Measurements from ENCODE around the gene ABHD11. TPM values are rescaled to one million over a fixed set of nuclear protein-coding genes. Genes with fewer than 3 reads are reported as not detected.

ABHD11 gene
- total RNA-seq, 2 experiments from 2014 or later = 8.5 to 11.5 TPM

DNA sequence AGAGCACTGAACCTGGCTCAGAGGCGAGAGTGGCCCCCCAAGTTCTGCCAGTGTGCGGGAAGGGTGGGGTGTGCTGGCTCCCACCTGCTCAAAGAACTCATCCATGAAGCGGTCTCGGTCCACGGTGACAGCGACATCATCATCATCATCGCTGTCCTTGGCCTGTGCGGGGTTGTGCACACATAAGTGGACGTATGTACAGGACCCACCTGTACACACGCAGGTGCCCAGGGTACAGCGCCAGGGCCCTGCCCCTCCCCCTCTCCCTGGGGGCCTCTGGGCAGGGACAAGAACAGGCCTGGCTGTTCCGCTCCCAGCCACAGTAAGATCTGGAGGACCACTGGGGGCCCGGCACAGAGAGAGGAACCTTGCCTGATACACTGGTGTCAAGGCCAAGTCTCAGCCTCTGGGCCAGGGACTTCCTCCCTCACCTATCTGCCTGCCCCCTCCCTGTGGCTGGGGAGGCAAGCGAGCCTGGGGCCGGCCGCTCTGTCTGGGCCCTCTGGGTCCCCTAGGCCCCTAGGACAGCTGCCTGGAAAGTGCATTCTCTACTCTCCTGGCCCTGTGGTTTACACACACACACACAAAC, 29.5 kb downstream of the ABHD11 start:
- H3K27me3 ChIP-seq (ENCODE audit: control insufficient read depth in 1 of 2, insufficient read depth in 2 of 2, low read length in 2 of 2) = no peaks in the 10 kb centered on the region
- ChIA-PET POLR2A (no interaction called here), CTCF (no interaction called here)
- peaks cover 12% of the 10 kb centered on the region for H3K4me1 ChIP-seq (ENCODE audit: insufficient read depth, low read length)
- H3K36me3 Mint-ChIP-seq (ENCODE audit: low read depth) = no peaks in the 10 kb centered on the region
- no peak overlapping the region for H3K4me3 ChIP-seq (ENCODE audit: low read length)
- H3K27me3 Mint-ChIP-seq = no peaks in the 10 kb centered on the region
- DNase-seq (no peak), ATAC-seq (ENCODE audit: poor library complexity) (no peak)
- H3K36me3 ChIP-seq (ENCODE audit: insufficient read depth, low read length) = peaks cover 6% of the 10 kb centered on the region
- H3K9me3 ChIP-seq (ENCODE audit: control insufficient read depth in 1 of 2, insufficient read depth in 1 of 2, low read length in 2 of 2) = no peaks in the 10 kb centered on the region
- no peak overlapping the region for H3K4me3 Mint-ChIP-seq
- no peak overlapping the region for H3K27ac Mint-ChIP-seq
- TF ChIP-seq CTCF (IDR thresholded peaks at IDR 0.05) = no peak
- H3K9me3 Mint-ChIP-seq = no peaks in the 10 kb centered on the region
- H3K27ac ChIP-seq (ENCODE audit: low read depth in 1 of 2, low read length in 2 of 2) = no peak overlapping the region
- intact Hi-C loops (cut with DNase I, micrococcal nuclease) = no loop called here
- peaks cover 7% of the 10 kb centered on the region for H3K4me1 Mint-ChIP-seq (ENCODE audit: low read depth)

- H3K4me3 Mint-ChIP-seq = no peak overlapping the region
- Histone ChIP-seq H3K27ac (ENCODE audit: low read depth in 1 of 2, low read length in 2 of 2) (no peak overlapping the region), H3K27me3 (ENCODE audit: control insufficient read depth in 1 of 2, insufficient read depth in 2 of 2, low read length in 2 of 2) (no peaks in the 10 kb centered on the region), H3K4me3 (ENCODE audit: low read length) (no peak overlapping the region), H3K36me3 (ENCODE audit: insufficient read depth, low read length) (peaks cover 8% of the 10 kb centered on the region), H3K9me3 (ENCODE audit: control insufficient read depth in 1 of 2, insufficient read depth in 1 of 2, low read length in 2 of 2) (no peaks in the 10 kb centered on the region), H3K4me1 (ENCODE audit: insufficient read depth, low read length) (peaks cover 15% of the 10 kb centered on the region)
- H3K27me3 Mint-ChIP-seq = no peaks in the 10 kb centered on the region
- peak in 4 of 14 experiments; percentile 28 to 62 (median 51) for DNase-seq
- H3K36me3 Mint-ChIP-seq (ENCODE audit: low read depth) = peaks cover 3% of the 10 kb centered on the region
- ChIA-PET POLR2A (no interaction called here), CTCF (no interaction called here)
- TF ChIP-seq CTCF (IDR thresholded peaks at IDR 0.05) = no peak
- no peak for ATAC-seq (ENCODE audit: poor library complexity)
- no peaks in the 10 kb centered on the region for H3K9me3 Mint-ChIP-seq
- intact Hi-C loops (cut with DNase I, micrococcal nuclease) = no loop called here
- H3K4me1 Mint-ChIP-seq (ENCODE audit: low read depth) = peaks cover 7% of the 10 kb centered on the region
- peak overlapping the region; percentile 36 for H3K27ac Mint-ChIP-seq
These were observed 31.5 kb downstream of the ABHD11 start for GRCh38 chr7:73707045-73707631.

GRCh38 chr7:73706126-73707044, 32.2 kb downstream of the ABHD11 start:
- no peak overlapping the region for H3K4me3 Mint-ChIP-seq
- no peak for ATAC-seq (ENCODE audit: poor library complexity)

More at GRCh38 chr7:73706126-73707044, 32.2 kb downstream of the ABHD11 start:
- H3K4me1 ChIP-seq (ENCODE audit: insufficient read depth, low read length) = peaks cover 15% of the 10 kb centered on the region
- H3K4me3 ChIP-seq (ENCODE audit: low read length) = no peak overlapping the region
- peaks cover 10% of the 10 kb centered on the region for H3K36me3 Mint-ChIP-seq (ENCODE audit: low read depth)
- no peaks in the 10 kb centered on the region for H3K27me3 ChIP-seq (ENCODE audit: control insufficient read depth in 1 of 2, insufficient read depth in 2 of 2, low read length in 2 of 2)
- H3K27ac ChIP-seq (ENCODE audit: low read depth in 1 of 2, low read length in 2 of 2) = no peak overlapping the region
- no peaks in the 10 kb centered on the region for H3K27me3 Mint-ChIP-seq
- peaks cover 7% of the 10 kb centered on the region for H3K4me1 Mint-ChIP-seq (ENCODE audit: low read depth)
- ChIA-PET POLR2A (no interaction called here), CTCF (no interaction called here)
- H3K27ac Mint-ChIP-seq = peak overlapping the region; percentile 36
- intact Hi-C loops (cut with DNase I, micrococcal nuclease) = no loop called here
- H3K9me3 ChIP-seq (ENCODE audit: control insufficient read depth in 1 of 2, insufficient read depth in 1 of 2, low read length in 2 of 2) = no peaks in the 10 kb centered on the region
- peaks cover 8% of the 10 kb centered on the region for H3K36me3 ChIP-seq (ENCODE audit: insufficient read depth, low read length)
- TF ChIP-seq CTCF (IDR thresholded peaks at IDR 0.05) = no peak
- DNase-seq = peak in 2 of 14 experiments; percentile 25 to 37
- no peaks in the 10 kb centered on the region for H3K9me3 Mint-ChIP-seq
